ENCODE results near the gene GATA1. TPM values are rescaled to one million over a fixed set of nuclear protein-coding genes. Genes with fewer than 3 reads are reported as not detected.

Gene GATA1
- total RNA-seq = not detected

GRCh38 chrX:48786341-48786800 lies at the start of gene GATA1:
Gene GATA1, plus strand, starts transcription at chrX:48786590. Its CDS starts 4,520 bp downstream, at chrX:48791110.
- no peak for ATAC-seq (ENCODE audit: low FRiP score)
- no peak for TF ChIP-seq CTCF (IDR thresholded peaks at IDR 0.05)
- DNase-seq (ENCODE audit: low spot score) = no peak

- ATAC-seq (ENCODE audit: low FRiP score) (no peak), DNase-seq (ENCODE audit: low spot score) (no peak)
- no peak for TF ChIP-seq CTCF (IDR thresholded peaks at IDR 0.05)
Measured at GRCh38 chrX:48736878-48737212, 49.5 kb upstream of the GATA1 start.

GRCh38 chrX:48737213-48737938 lies 49.0 kb upstream of the GATA1 start:
- DNase-seq (ENCODE audit: low spot score) (peak; percentile 51), ATAC-seq (ENCODE audit: low FRiP score) (peak; percentile 98)

GRCh38 chrX:48737940-48738339 lies 48.5 kb upstream of the GATA1 start:
- DNase-seq (ENCODE audit: low spot score) (no peak), ATAC-seq (ENCODE audit: low FRiP score) (no peak)
- TF ChIP-seq CTCF (IDR thresholded peaks at IDR 0.05) = no peak

More at GRCh38 chrX:48737213-48737938, 49.0 kb upstream of the GATA1 start:
- TF ChIP-seq CTCF (IDR thresholded peaks at IDR 0.05) = no peak

- DNase-seq (ENCODE audit: low spot score) (no peak), ATAC-seq (ENCODE audit: low FRiP score) (no peak)
- no peak for TF ChIP-seq CTCF (IDR thresholded peaks at IDR 0.05)
Measured at GRCh38 chrX:48741834-48742233, 44.6 kb upstream of the GATA1 start.

- ATAC-seq (ENCODE audit: low FRiP score) (no peak), DNase-seq (ENCODE audit: low spot score) (no peak)
- TF ChIP-seq CTCF (IDR thresholded peaks at IDR 0.05) = no peak
Measured at GRCh38 chrX:48745222-48745621, 41.2 kb upstream of the GATA1 start.

- ATAC-seq (ENCODE audit: low FRiP score) (no peak), DNase-seq (ENCODE audit: low spot score) (no peak)
- no peak for TF ChIP-seq CTCF (IDR thresholded peaks at IDR 0.05)
Measured at GRCh38 chrX:48747415-48748016, 38.9 kb upstream of the GATA1 start.
